GM19372 (cell line): Measurements from ENCODE around the gene IGFL1.
"Not testable (repeated sequence)": the region's sequence is repeated elsewhere in the genome, so short reads cannot be mapped to it uniquely, and the experiment has no call there.

Experiments
- ATAC-seq: cut with Tn5 transposase; IDR thresholded peaks from one replicate; pipeline ENCODE4 v1.9.1; 2021; ENCODE audit warnings: mild to moderate bottlenecking, low read depth, moderate library complexity; ENCODE audit not compliant: unreplicated experiment

The IGFL1 gene

GRCh38 chr19:46201454-46202310 lies 27.9 kb upstream of the IGFL1 start:
- no peak for ATAC-seq

- ATAC-seq: no peak
Measured at GRCh38 chr19:46202426-46202825, 27.1 kb upstream of the IGFL1 start.

GRCh38 chr19:46202872-46203860 lies 26.4 kb upstream of the IGFL1 start:
- ATAC-seq: no peak

GRCh38 chr19:46204008-46204407 lies 25.5 kb upstream of the IGFL1 start:
- ATAC-seq: no peak

GRCh38 chr19:46205183-46205984 lies 24.2 kb upstream of the IGFL1 start:
- no peak for ATAC-seq

GRCh38 chr19:46206176-46206575 lies 23.4 kb upstream of the IGFL1 start:
- ATAC-seq: no peak

- ATAC-seq: no peak
Measured at GRCh38 chr19:46206682-46207081, 22.9 kb upstream of the IGFL1 start.

- not testable (repeated sequence) for ATAC-seq
Measured at GRCh38 chr19:46207858-46208257, 21.7 kb upstream of the IGFL1 start.

- no peak for ATAC-seq
Measured at GRCh38 chr19:46209051-46209450, 20.5 kb upstream of the IGFL1 start.

GRCh38 chr19:46209472-46209871 lies 20.1 kb upstream of the IGFL1 start:
- ATAC-seq: no peak

GRCh38 chr19:46210669-46211068 lies 18.9 kb upstream of the IGFL1 start:
- no peak for ATAC-seq

GRCh38 chr19:46211201-46211881 lies 18.2 kb upstream of the IGFL1 start:
- ATAC-seq: no peak

GRCh38 chr19:46212592-46212991 lies 16.9 kb upstream of the IGFL1 start:
- ATAC-seq: not testable (repeated sequence)

GRCh38 chr19:46213156-46213555 lies 16.4 kb upstream of the IGFL1 start:
- ATAC-seq: no peak

GRCh38 chr19:46213806-46214205 lies 15.7 kb upstream of the IGFL1 start:
- no peak for ATAC-seq

- ATAC-seq: no peak
Measured at GRCh38 chr19:46216612-46217011, 12.9 kb upstream of the IGFL1 start.

- no peak for ATAC-seq
Measured at GRCh38 chr19:46217476-46217875, 12.1 kb upstream of the IGFL1 start.

- ATAC-seq: no peak
Measured at GRCh38 chr19:46218160-46218559, 11.4 kb upstream of the IGFL1 start.

- ATAC-seq: no peak
Measured at GRCh38 chr19:46220038-46220615, 9.4 kb upstream of the IGFL1 start.

GRCh38 chr19:46221152-46221551 lies 8.4 kb upstream of the IGFL1 start:
- ATAC-seq: no peak
